HEK293T (cell line): Measurements from ENCODE around the gene RYR3.

Experiments
- CTCF ChIA-PET: fragments of 350-600 bp; formaldehyde crosslinking; extraction: SDS; loops from one replicate; lab custom pipeline; 2021; ENCODE audit warnings: antibody characterized with exemption, inconsistent platforms; lab: Yijun Ruan, JAX
- POLR2A ChIA-PET: fragments of 350-600 bp; formaldehyde crosslinking; extraction: SDS; loops from one replicate; lab custom pipeline; 2020; ENCODE audit warnings: antibody characterized with exemption, inconsistent platforms; lab: Yijun Ruan, JAX
- DNase-seq: peaks from one replicate; pipeline ENCODE4 v3.0.0; 2012; ENCODE audit warnings: mixed read lengths; ENCODE audit errors: extremely low spot score
- ARNT ChIP-seq: fragments of 450-650 bp; IDR thresholded peaks from 2 replicates; pipeline ENCODE4 v1.6.1; 2017; ENCODE audit warnings: mild to moderate bottlenecking
- BHLHE40 ChIP-seq: fragments of 450-650 bp; IDR thresholded peaks from 2 replicates; pipeline ENCODE4 v1.6.1; 2016; ENCODE audit warnings: mild to moderate bottlenecking, moderate library complexity, borderline replicate concordance
- CTBP1 ChIP-seq: fragments of 450-650 bp; IDR thresholded peaks from 2 replicates; pipeline ENCODE4 v1.6.1; 2016; ENCODE audit warnings: borderline replicate concordance
- ELF4 ChIP-seq: fragments of 450-650 bp; IDR thresholded peaks from 2 replicates; pipeline ENCODE4 v1.6.1; 2017; ENCODE audit warnings: antibody characterized with exemption
- FOXA1 ChIP-seq: fragments of 450-650 bp; IDR thresholded peaks from 2 replicates; pipeline ENCODE4 v1.6.1; 2016; ENCODE audit warnings: mild to moderate bottlenecking
- FOXK2 ChIP-seq: fragments of 450-650 bp; IDR thresholded peaks from 2 replicates; pipeline ENCODE4 v1.6.1; 2016; ENCODE audit warnings: mild to moderate bottlenecking
- FOXM1 ChIP-seq: fragments of 450-650 bp; IDR thresholded peaks from 2 replicates; pipeline ENCODE4 v1.6.1; 2017; ENCODE audit warnings: mild to moderate bottlenecking, borderline replicate concordance
- HDGF ChIP-seq: fragments of 450-650 bp; IDR thresholded peaks from 2 replicates; pipeline ENCODE4 v1.6.1; 2017; ENCODE audit warnings: antibody characterized with exemption, borderline replicate concordance
- L3MBTL2 ChIP-seq: fragments of 450-650 bp; conservative IDR thresholded peaks from 2 replicates; pipeline ENCODE4 v1.6.1; 2016; ENCODE audit warnings: mild to moderate bottlenecking
- LEF1 ChIP-seq: fragments of 450-650 bp; IDR thresholded peaks from 2 replicates; pipeline ENCODE4 v1.6.1; 2017; ENCODE audit warnings: mild to moderate bottlenecking, borderline replicate concordance
- NFRKB ChIP-seq: fragments of 450-650 bp; IDR thresholded peaks from 2 replicates; pipeline ENCODE4 v1.6.1; 2016; ENCODE audit warnings: mild to moderate bottlenecking, moderate library complexity
- SP1 ChIP-seq: fragments of 450-650 bp; IDR thresholded peaks from 2 replicates; pipeline ENCODE4 v1.6.1; 2017
- SUZ12 ChIP-seq: fragments of 450-650 bp; IDR thresholded peaks from 2 replicates; pipeline ENCODE4 v1.6.1; 2016; ENCODE audit warnings: mild to moderate bottlenecking
- TARDBP ChIP-seq: fragments of 450-650 bp; IDR thresholded peaks from 2 replicates; pipeline ENCODE4 v1.6.1; 2016
- ZNF384 ChIP-seq: fragments of 450-650 bp; IDR thresholded peaks from 2 replicates; pipeline ENCODE4 v1.6.1; 2016
- TF ChIP-seq, protein P1 (sequence below): fragments of 450-650 bp; IDR thresholded peaks from 2 replicates; pipeline ENCODE4 v1.6.1; 2016

Gene RYR3

DNA sequence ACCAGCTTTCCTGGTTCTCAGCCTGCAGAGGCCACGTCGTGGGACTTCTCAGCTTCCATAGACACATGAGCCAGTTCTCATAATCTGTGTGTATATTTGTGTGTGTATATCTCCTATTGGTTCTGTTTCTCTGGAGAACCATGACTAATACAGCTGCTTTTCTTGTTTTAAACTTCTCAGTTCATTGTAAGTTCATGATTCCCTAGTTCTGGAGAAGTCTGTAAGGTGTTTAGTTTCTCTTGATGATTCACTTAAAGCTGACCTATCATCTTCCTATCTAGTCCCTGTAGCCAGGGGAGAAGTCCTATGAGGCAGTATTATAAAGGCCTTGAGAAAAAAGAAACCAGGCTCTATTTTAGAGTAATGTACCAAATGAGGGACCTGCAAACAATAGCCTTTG lies 147.7 kb downstream of the RYR3 start:
- POLR2A ChIA-PET: no interaction called here
- CTCF ChIA-PET: no interaction called here
- no peak for DNase-seq

DNA sequence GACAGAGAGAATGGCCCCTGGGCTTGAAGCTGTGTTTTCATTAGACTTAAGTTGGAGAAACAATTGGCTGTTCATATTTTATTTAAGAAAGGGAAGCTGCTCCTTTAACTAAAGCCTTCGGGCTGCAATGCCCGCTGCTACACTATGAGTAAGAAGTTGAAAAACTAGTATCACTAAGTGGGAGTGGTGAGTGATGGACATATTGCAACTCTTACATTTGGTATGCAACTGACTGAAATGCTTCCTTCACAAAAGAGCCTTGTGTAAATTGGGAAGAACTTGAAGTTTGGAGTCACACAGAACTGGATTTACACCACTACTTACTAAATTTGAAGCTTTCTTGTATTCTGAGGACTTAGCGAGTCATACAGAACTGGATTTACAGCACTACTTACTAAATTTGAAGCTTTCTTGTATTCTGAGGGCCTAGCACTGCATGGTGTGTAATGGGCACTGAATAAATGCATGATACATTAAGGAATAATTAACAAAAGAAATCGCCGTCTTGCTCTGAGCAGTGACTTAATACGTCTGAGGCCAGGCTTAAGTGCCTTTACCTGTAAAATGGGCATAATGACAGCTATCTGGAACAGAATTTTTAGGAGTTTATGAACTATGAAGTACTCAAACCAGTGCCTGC lies 149.5 kb downstream of the RYR3 start:
- CTCF ChIA-PET: no interaction called here
- no peak for TF ChIP-seq L3MBTL2
- TF ChIP-seq ZNF384: no peak
- TF ChIP-seq HDGF: no peak
- no peak for TF ChIP-seq SUZ12
- TF ChIP-seq BHLHE40: no peak
- TF ChIP-seq NFRKB: no peak
- TF ChIP-seq, protein P1, sequence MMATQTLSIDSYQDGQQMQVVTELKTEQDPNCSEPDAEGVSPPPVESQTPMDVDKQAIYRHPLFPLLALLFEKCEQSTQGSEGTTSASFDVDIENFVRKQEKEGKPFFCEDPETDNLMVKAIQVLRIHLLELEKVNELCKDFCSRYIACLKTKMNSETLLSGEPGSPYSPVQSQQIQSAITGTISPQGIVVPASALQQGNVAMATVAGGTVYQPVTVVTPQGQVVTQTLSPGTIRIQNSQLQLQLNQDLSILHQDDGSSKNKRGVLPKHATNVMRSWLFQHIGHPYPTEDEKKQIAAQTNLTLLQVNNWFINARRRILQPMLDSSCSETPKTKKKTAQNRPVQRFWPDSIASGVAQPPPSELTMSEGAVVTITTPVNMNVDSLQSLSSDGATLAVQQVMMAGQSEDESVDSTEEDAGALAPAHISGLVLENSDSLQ: no peak
- TF ChIP-seq SP1: no peak
- no peak for TF ChIP-seq LEF1
- TF ChIP-seq ELF4: no peak
- TF ChIP-seq TARDBP: no peak
- TF ChIP-seq FOXK2: no peak
- TF ChIP-seq FOXM1: no peak
- TF ChIP-seq ARNT: no peak
- TF ChIP-seq FOXA1: no peak
- no peak for TF ChIP-seq CTBP1
- DNase-seq: no peak
- POLR2A ChIA-PET: no interaction called here

More for the DNA sequence above, 147.7 kb downstream of the RYR3 start:
- TF ChIP-seq SP1 (no peak), NFRKB (no peak), CTBP1 (no peak), SUZ12 (no peak), LEF1 (no peak), FOXA1 (no peak), HDGF (no peak), BHLHE40 (no peak), L3MBTL2 (no peak)
- TF ChIP-seq, protein P1: no peak

DNA sequence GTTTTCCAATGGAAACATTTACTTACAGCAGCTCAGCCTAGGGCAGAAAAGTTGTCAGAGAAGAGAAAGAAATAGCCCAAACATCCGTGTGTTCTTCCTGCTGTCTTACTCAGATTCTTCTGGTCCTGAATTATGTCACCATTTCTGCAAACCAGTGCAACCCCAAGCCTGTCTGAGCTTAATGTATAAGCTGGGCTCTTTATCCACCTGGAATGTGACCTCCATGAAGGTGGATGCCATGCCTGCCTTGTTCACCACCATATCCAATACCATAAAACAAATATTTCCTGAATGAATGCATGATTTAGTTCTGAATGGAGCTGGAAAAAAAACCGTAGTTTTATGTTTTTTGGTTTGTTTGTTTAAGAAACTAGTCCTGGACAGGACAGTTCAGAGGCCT lies 150.9 kb downstream of the RYR3 start:
- TF ChIP-seq ZNF384 (no peak), ELF4 (no peak), TARDBP (no peak), LEF1 (no peak), FOXK2 (no peak), HDGF (no peak), ARNT (no peak), FOXA1 (no peak), SP1 (no peak), FOXM1 (no peak), SUZ12 (no peak), BHLHE40 (no peak), CTBP1 (no peak), L3MBTL2 (no peak), NFRKB (no peak)
- TF ChIP-seq, protein P1: no peak
- no peak for DNase-seq
- POLR2A ChIA-PET: no interaction called here
- CTCF ChIA-PET: no interaction called here

DNA sequence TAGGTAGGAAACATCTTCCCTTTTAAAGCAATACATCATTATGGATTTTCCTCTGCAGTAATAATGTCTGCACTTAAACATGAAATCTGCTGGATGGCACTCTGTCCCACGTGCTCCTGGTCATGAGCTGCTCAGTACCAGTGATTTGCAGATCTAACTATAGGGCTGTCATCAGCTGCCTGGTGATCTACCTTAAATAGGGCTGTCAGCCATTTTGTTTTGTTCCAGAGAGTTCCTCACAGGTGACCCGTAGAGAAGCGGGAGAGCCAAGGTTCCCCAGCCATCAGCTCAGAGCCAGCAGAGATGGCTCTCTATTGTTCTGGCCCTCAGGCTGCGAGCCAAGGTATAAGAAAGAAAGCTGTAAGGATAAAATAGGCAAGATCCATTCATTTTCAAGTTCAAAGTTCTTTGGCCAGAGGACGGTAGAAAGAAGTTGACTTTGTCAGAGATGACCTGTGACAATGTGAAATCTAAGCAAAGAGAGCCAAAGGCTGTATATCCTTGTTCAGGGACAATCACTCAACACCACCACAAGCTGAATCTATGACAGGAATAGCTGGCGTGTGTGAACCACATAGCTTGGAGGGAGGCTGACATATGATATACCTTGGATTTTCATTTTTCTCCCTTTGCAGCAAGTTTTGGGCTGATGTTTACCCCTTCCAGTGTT lies 156.5 kb downstream of the RYR3 start:
- TF ChIP-seq FOXK2 (no peak), ARNT (no peak), FOXM1 (no peak), BHLHE40 (no peak), LEF1 (no peak), HDGF (no peak), NFRKB (no peak), SP1 (no peak), CTBP1 (no peak), FOXA1 (no peak)
- POLR2A ChIA-PET: no interaction called here
- CTCF ChIA-PET: no interaction called here
- DNase-seq: no peak

DNA sequence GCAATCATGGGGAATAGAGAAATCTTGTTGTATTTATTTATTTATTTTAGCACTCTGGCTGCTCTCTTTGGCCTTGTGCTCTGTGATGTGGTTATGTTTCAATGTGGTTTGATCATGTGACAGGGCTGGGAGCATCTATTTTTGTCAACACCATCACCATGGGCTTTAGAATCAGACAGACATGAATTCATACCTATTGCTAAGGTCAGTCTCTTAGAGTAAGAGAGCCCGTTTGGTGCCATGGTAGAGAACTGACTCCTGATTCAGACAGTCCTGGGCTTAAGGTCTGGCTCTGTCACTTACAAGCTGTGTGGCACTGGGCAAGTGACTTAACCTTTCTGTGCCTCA lies 157.0 kb downstream of the RYR3 start:
- POLR2A ChIA-PET: no interaction called here
- TF ChIP-seq SP1: no peak
- no peak for TF ChIP-seq BHLHE40
- no peak for DNase-seq
- CTCF ChIA-PET: no interaction called here

DNA sequence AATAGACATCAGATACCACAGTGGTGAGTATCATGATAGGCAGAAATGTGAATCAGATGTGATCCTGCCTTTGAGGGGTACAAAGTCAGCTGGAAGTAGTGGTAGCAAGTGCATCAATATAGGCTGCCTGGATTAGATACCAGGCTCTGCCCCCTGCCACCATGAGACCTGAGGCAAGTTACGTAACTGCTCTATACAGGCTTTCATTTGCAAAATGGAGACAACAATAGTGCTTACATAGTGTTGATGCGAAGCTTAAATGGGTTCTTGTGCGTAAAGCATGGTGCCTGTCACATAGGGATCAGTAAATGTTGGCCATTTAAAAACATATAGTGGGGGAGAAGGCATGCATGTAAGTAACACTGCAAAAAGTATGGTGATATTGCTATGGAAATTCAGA lies 158.0 kb downstream of the RYR3 start:
- DNase-seq: no peak
- POLR2A ChIA-PET: no interaction called here
- CTCF ChIA-PET: interaction anchor here (0.6 kb wide), 1 partner anchor 269 kb away, joined by 3 read pairs; no protein-coding TSS in a partner anchor
- TF ChIP-seq FOXM1 (no peak), HDGF (no peak), L3MBTL2 (no peak), FOXA1 (no peak), CTBP1 (no peak), ZNF384 (no peak), BHLHE40 (no peak), SUZ12 (no peak), LEF1 (no peak)
